Pancreas (tissue), 10 donors: ENCODE results near the gene KDM6B. TPM values are rescaled to one million over a fixed set of nuclear protein-coding genes. Genes with fewer than 3 reads are reported as not detected.

Source experiments
- ATAC-seq, 4 donors: fragments of 200-7000 bp; cut with Tn5 transposase; one replicate each; pipeline versions ENCODE4 v1.8.0 to v1.9.1; 2020; ENCODE audit warnings: mild to moderate bottlenecking in 4 of 4, moderate library complexity in 4 of 4
- DNase-seq, 6 donors: peaks; one replicate each; pipeline ENCODE4 v3.0.0-alpha.2; 2020
- FAIRE-seq: peaks from 2 replicates; lab custom pipeline; 2012; peaks lifted over from hg19 to GRCh38; lab: Jason Lieb, UNC
- H3K27ac ChIP-seq, 4 donors: fragments of 200-600 bp; sonication (generic); 1 replicate in 3 of 4; 2 replicates in 1 of 4; pipeline versions ENCODE4 v1.5.0 to v1.8.0; 2020
- H3K27me3 ChIP-seq, 4 donors: fragments of 200-600 bp; one replicate each; pipeline ENCODE4 v1.8.0; 2021
- H3K36me3 ChIP-seq, 3 donors: fragments of 200-600 bp; sonication (generic) in 1 of 3; one replicate each; pipeline versions ENCODE4 v1.5.0 to v1.8.0; 2020 to 2021
- H3K4me1 ChIP-seq, 3 donors: fragments of 200-600 bp; one replicate each; pipeline ENCODE4 v1.8.0; 2021
- H3K4me3 ChIP-seq, 4 donors: fragments of 200-600 bp; sonication (generic) in 2 of 4; one replicate each; pipeline versions ENCODE4 v1.5.0 to v1.8.0; 2020 to 2021
- H3K9me3 ChIP-seq, 4 donors: fragments of 200-600 bp; one replicate each; pipeline ENCODE4 v1.8.0; 2021
- CTCF ChIP-seq, 4 donors: fragments of 200-600 bp; sonication (generic) in 3 of 4; IDR thresholded peaks; one replicate each; pipeline versions ENCODE4 v1.5.0 to v1.8.0; 2021; ENCODE audit warnings: antibody characterized with exemption in 4 of 4
- WGBS, 2 donors: extraction: QIAGEN DNeasy Blood & Tissue Kit; methylation state at CpG; one replicate each; pipeline ENCODE4 v1.1.7; 2013; 5-methylcytosine and 5-hydroxymethylcytosine counted together
- intact Hi-C, 3 donors: fragments of 100-400 bp; cut with DNase I; formaldehyde crosslinking; loops; one replicate each; pipeline versions ENCODE4 v1.11.1 to v1.14.2; 2022
- polyA plus RNA-seq, 2 donors: library from polyadenylated mRNA; stranded (reverse); fragments of 200-250 nt; gene quantifications; one replicate each; pipeline ENCODE4 v1.2.3, GENCODE V29; 2013
- total RNA-seq, 6 donors: library from RNA; stranded (reverse); fragmentation: NEBNext Ultra II Directional in 4 of 6; extraction: Animal tissue kit (Norgen Biotek cat#: 25700) in 4 of 6; gene quantifications; one replicate each; pipeline versions ENCODE4 v1.2.1 to v1.2.4, GENCODE V29; 2021 to 2023
- donor health status: healthy with polysubstance abuse.
- donor health status: DM: no; HTN: no; CAD: no; lungs with moderate emphysema.
- donor health status: DM: no; HTN: no; CAD: no.
- donor health status: control.
- donor health status: control.
- donor health status: Bipolar disorder and iron deficiency.
- donor health status: DM: yes; HTN: yes; CAD: no.
- donor health status: DM: no; HTN: no; CAD: no.
- donor health status: DM: no; HTN: no; CAD: no.
- donor health status: DM: yes; HTN: yes; CAD: no.

The KDM6B gene
- total and polyA plus RNA-seq, 8 donors = 8.9 to 23.7 (median 15.5) TPM

- H3K9me3 ChIP-seq = no peaks in the 10 kb centered on the region
- no peak for TF ChIP-seq CTCF (IDR thresholded peaks at IDR 0.05)
- FAIRE-seq = no peak
- intact Hi-C loops = no loop called here
- no peaks in the 10 kb centered on the region for H3K27me3 ChIP-seq
- peaks cover 7 to 20% (median 10%) of the 10 kb centered on the region in 3 donors for H3K4me1 ChIP-seq
- peak overlapping the region in 1 of 4 donors; percentile 22 for H3K27ac ChIP-seq
- 55 to 62% methylated on average over 6 of the region's 6 CpGs for WGBS, 2 donors
- peak in 2 of 6 donors; percentile 25 to 55 for DNase-seq
- H3K36me3 ChIP-seq = no peaks in the 10 kb centered on the region
- no peak overlapping the region for H3K4me3 ChIP-seq
- ATAC-seq = no peak
Observed at GRCh38 chr17:7839190-7839875, 5.3 kb downstream of the KDM6B start.

DNA sequence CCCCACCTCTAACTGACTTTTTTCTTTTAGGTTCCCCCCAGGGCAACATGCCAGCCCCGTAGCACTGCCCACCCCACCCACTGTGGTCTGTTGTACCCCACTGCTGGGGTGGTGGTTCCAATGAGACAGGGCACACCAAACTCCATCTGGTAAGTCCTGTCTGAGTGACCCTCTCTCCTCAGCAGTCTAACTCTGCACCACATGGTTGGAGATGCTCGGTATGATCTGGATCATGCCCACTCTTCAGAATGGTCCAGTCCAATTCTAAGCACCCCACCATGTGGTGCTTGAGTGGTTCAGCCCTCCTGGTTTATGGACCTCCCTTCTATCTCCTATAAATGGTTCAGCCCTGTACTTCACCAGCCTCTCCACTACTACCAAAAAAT lies 5.9 kb downstream of the KDM6B start:
- no peak overlapping the region for H3K27ac ChIP-seq
- no peaks in the 10 kb centered on the region for H3K27me3 ChIP-seq
- H3K9me3 ChIP-seq = no peaks in the 10 kb centered on the region
- peak in 1 of 6 donors; percentile 10 for DNase-seq
- no peak for TF ChIP-seq CTCF (IDR thresholded peaks at IDR 0.05)
- intact Hi-C loops = no loop called here
- no peak for ATAC-seq
- no peak for FAIRE-seq
- H3K4me3 ChIP-seq = no peak overlapping the region
- 58 to 71% methylated on average over 2 of the region's 2 CpGs for WGBS, 2 donors
- H3K4me1 ChIP-seq = peaks cover 8 to 20% (median 10%) of the 10 kb centered on the region in 3 donors
- H3K36me3 ChIP-seq = no peaks in the 10 kb centered on the region

DNA sequence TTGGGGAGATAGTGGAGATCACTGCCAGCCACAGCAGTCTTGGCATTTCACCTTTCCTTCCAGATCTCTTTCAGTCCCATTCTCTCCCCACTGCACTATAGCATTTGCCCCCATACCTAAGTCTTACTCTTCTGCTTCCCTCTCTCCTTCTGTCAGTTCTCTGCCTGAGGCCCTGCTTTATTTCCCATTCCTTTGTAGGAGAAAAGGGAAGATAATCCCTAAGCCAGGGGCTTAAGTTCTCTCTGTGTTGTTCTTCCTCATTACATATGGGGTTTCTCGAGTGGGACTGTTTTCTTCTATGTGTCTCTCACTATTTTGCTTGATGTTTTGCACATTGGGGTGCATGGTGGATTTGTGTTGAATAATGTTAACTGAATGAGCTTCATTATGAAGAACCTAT lies 6.4 kb downstream of the KDM6B start:
- no peak for FAIRE-seq
- peaks cover 13 to 26% (median 15%) of the 10 kb centered on the region in 3 donors for H3K4me1 ChIP-seq
- 35 to 42% methylated on average over 1 of the region's 1 CpG for WGBS, 2 donors
- DNase-seq = no peak
- no peak for ATAC-seq
- H3K36me3 ChIP-seq = no peaks in the 10 kb centered on the region
- H3K27ac ChIP-seq = peak overlapping the region in 1 of 4 donors; percentile 96
- TF ChIP-seq CTCF (IDR thresholded peaks at IDR 0.05) = no peak
- H3K27me3 ChIP-seq = no peaks in the 10 kb centered on the region
- H3K9me3 ChIP-seq = no peaks in the 10 kb centered on the region
- intact Hi-C loops = no loop called here
- no peak overlapping the region for H3K4me3 ChIP-seq

DNA sequence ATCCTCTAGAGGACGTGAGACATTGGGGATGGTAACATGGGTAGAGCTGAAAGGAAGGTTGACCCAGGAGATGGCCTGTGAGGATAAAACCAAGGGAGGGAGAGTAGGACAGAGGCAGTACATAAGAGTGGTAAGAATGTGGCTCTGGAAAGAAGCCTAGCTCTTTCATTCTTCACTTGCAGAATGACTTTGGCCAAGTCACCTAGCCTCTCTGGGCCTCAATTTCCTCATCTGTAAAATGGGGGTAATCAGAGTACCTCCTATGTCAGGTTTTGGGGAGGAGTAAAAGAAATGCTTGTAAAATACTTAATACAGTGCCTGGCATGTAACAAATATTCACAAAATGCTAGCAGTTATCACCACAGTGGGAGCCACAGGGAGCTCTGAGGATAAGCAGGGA lies 6.9 kb downstream of the KDM6B start:
- H3K4me1 ChIP-seq = peaks cover 17 to 29% (median 18%) of the 10 kb centered on the region in 3 donors
- intact Hi-C loops = no loop called here

More for the DNA sequence above, 6.9 kb downstream of the KDM6B start:
- H3K27me3 ChIP-seq = no peaks in the 10 kb centered on the region
- no peak for FAIRE-seq
- WGBS, 2 donors = 58 to 60% methylated on average over 1 of the region's 1 CpG
- peak overlapping the region in 1 of 4 donors; percentile 59 for H3K4me3 ChIP-seq
- DNase-seq = peak in 1 of 6 donors; percentile 9
- H3K36me3 ChIP-seq = no peaks in the 10 kb centered on the region
- H3K27ac ChIP-seq = peak overlapping the region; percentile 90 to 99 (median 96)
- TF ChIP-seq CTCF (IDR thresholded peaks at IDR 0.05) = no peak
- ATAC-seq = no peak
- no peaks in the 10 kb centered on the region for H3K9me3 ChIP-seq
